GM23248 (cell line): Measurements from ENCODE around the gene BCL7A. TPM values are rescaled to one million over a fixed set of nuclear protein-coding genes. Genes with fewer than 3 reads are reported as not detected.

Experiments
- DNase-seq: peaks from one replicate; pipeline ENCODE4 v3.0.0-alpha.2; 2015
- H2AFZ ChIP-seq: fragments of 200-600 bp; sonication (generic); 2 replicates; pipeline ENCODE4 v1.6.1; 2016; ENCODE audit warnings: antibody characterized with exemption
- H3F3A ChIP-seq: fragments of 200-600 bp; sonication (generic); 2 replicates; pipeline ENCODE4 v1.6.1; 2016; ENCODE audit warnings: mild to moderate bottlenecking, antibody characterized with exemption, mixed run types; ENCODE audit not compliant: insufficient read depth
- H3K27ac ChIP-seq: fragments of 200-600 bp; sonication (generic); 2 replicates; pipeline ENCODE4 v1.5.1; 2016; ENCODE audit warnings: mild to moderate bottlenecking
- H3K27me3 ChIP-seq: fragments of 200-600 bp; sonication (generic); replicated peaks from 2 replicates; pipeline ENCODE4 v1.6.1; 2016; ENCODE audit warnings: mild to moderate bottlenecking; ENCODE audit not compliant: insufficient read depth
- H3K36me3 ChIP-seq: fragments of 200-600 bp; sonication (generic); 2 replicates; pipeline ENCODE4 v1.6.1; 2016; ENCODE audit warnings: low read depth, mild to moderate bottlenecking
- H3K4me1 ChIP-seq: fragments of 200-600 bp; sonication (generic); 2 replicates; pipeline ENCODE4 v1.6.1; 2016; ENCODE audit warnings: mild to moderate bottlenecking; ENCODE audit not compliant: insufficient read depth
- H3K4me2 ChIP-seq: fragments of 200-600 bp; sonication (generic); one replicate; pipeline ENCODE4 v1.6.1; 2016; ENCODE audit warnings: mild to moderate bottlenecking; ENCODE audit not compliant: unreplicated experiment
- H3K4me3 ChIP-seq: fragments of 200-600 bp; sonication (generic); 2 replicates; pipeline ENCODE4 v1.5.1; 2016; ENCODE audit warnings: mild to moderate bottlenecking
- H3K79me2 ChIP-seq: fragments of 200-600 bp; sonication (generic); 2 replicates; pipeline ENCODE4 v1.6.1; 2016; ENCODE audit warnings: mild to moderate bottlenecking; ENCODE audit not compliant: insufficient read depth
- H3K9ac ChIP-seq: fragments of 200-600 bp; sonication (generic); 2 replicates; pipeline ENCODE4 v1.6.1; 2016; ENCODE audit warnings: mild to moderate bottlenecking
- H3K9me2 ChIP-seq: fragments of 200-600 bp; sonication (generic); 2 replicates; pipeline ENCODE4 v1.6.1; 2016; ENCODE audit warnings: mixed run types, mild to moderate bottlenecking, moderate library complexity; ENCODE audit not compliant: insufficient read depth
- H3K9me3 ChIP-seq: fragments of 200-600 bp; sonication (generic); one replicate; pipeline ENCODE4 v1.6.1; 2017; ENCODE audit warnings: low read depth
- H4K20me1 ChIP-seq: fragments of 200-600 bp; sonication (generic); 2 replicates; pipeline ENCODE4 v1.6.0; 2016; ENCODE audit not compliant: insufficient read depth
- EZH2 ChIP-seq: fragments of 200-600 bp; sonication (generic); IDR thresholded peaks from 2 replicates; pipeline ENCODE4 v1.6.1; 2018; ENCODE audit warnings: antibody characterized with exemption, mild to moderate bottlenecking; ENCODE audit not compliant: insufficient read depth, poor library complexity, severe bottlenecking
- EZH2phosphoT487 ChIP-seq: fragments of 200-600 bp; sonication (generic); IDR thresholded peaks from 2 replicates; pipeline ENCODE4 v1.6.1; 2018; ENCODE audit warnings: antibody characterized with exemption, moderate library complexity, mild to moderate bottlenecking, low read depth; ENCODE audit not compliant: insufficient read depth
- WGBS, 2 experiments: methylation state at CpG; one replicate each; pipeline ENCODE4 v1.1.6; 2015 to 2017; ENCODE audit warnings: low lambda C conversion rate in 2 of 2, low coverage in 1 of 2; ENCODE audit errors: missing lambda C conversion rate in 2 of 2; 5-methylcytosine and 5-hydroxymethylcytosine counted together
- in situ Hi-C: fragments of 300-500 bp; cut with MboI; formaldehyde crosslinking; loops from 2 replicates; pipeline ENCODE4 v1.15.0; 2020
- polyA plus RNA-seq: library from polyadenylated mRNA; unstranded; fragments of >200 nt; fragmentation: Nextera tagmentation; extraction: Ambion mirVana; gene quantifications from 2 replicates; pipeline ENCODE4 v1.2.1, GENCODE V29; 2016
- total RNA-seq: library from RNA; depleted of rRNA; stranded (reverse); fragments of >200 nt; shearing (Covaris generic); gene quantifications from 2 replicates; pipeline ENCODE4 v1.2.3, GENCODE V29; 2014

The BCL7A gene
- total and polyA plus RNA-seq, 2 experiments from 2014 or later = 2.7 to 4.2 TPM

DNA sequence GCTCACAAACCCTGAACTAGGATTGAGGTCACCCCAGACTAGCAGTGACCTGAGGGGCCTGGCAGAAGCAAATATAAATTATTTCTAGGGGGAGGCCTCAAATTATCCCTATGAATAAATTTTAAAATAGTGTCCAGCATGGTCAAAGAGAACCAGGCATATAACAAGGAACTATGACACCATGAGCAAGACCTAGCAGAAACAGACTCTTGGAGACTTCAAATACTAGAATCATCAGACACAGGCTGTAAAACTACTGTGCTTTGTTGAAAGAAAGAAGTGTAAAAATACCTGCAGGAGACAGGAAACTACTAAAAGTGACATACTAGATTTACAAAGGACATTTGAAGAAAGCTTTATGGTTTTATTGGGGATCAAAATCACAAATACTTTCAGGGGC lies 3.2 kb upstream of the BCL7A start:
- DNase-seq = no peak
- Histone ChIP-seq H3K9ac (no peak overlapping the region), H2AFZ (no peak overlapping the region), H3K27me3 (peaks cover 4% of the 10 kb centered on the region; the same call in 1 of the 2 replicates), H3K36me3 (no peaks in the 10 kb centered on the region), H3K9me2 (no peaks in the 10 kb centered on the region), H3K4me1 (0 out of 2 replicates have a peak, but pooled peaks cover 5% of the 10 kb centered on the region), H3K4me2 (no peak overlapping the region), H3K9me3 (no peaks in the 10 kb centered on the region), H4K20me1 (no peaks in the 10 kb centered on the region), H3K4me3 (no peak overlapping the region), H3K27ac (no peak overlapping the region), H3K79me2 (no peaks in the 10 kb centered on the region), H3F3A (no peaks in the 10 kb centered on the region)
- in situ Hi-C loops = no loop called here
- no peak for TF ChIP-seq EZH2phosphoT487
- no peak for TF ChIP-seq EZH2

DNA sequence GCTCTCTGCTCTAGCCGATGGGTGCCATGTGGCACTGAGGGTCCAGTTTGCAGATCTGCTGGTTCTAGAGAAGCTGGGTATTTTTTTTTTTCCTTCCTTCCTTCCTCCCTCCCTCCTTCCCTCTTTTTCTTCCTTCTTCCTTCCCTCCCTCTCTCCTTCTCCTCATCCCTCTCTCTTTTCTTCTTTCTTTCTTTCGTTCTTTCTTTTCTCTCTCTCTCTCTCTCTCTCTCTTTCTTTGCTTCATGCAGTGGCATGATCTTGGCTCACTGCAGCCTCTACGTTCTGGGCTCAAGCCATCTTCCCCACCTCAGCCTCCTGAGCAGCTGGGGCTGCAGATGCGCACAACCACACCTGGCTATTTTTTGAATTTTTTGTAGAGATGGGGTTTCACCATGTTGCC lies 2.7 kb upstream of the BCL7A start:
- H3K9me3 ChIP-seq = no peaks in the 10 kb centered on the region
- TF ChIP-seq EZH2 (no peak), EZH2phosphoT487 (no peak)
- H3F3A ChIP-seq = no peaks in the 10 kb centered on the region
- DNase-seq = no peak
- no peak overlapping the region for H3K4me3 ChIP-seq
- H3K36me3 ChIP-seq = no peaks in the 10 kb centered on the region
- H3K79me2 ChIP-seq = peaks cover under 1% of the 10 kb centered on the region; the same call in 1 of the 2 replicates
- no peak overlapping the region for H3K27ac ChIP-seq
- 0 out of 2 replicates have a peak, but pooled peaks cover 5% of the 10 kb centered on the region for H3K4me1 ChIP-seq
- H3K27me3 ChIP-seq = peaks cover 4% of the 10 kb centered on the region; the same call in 1 of the 2 replicates
- in situ Hi-C loops = no loop called here
- no peaks in the 10 kb centered on the region for H4K20me1 ChIP-seq
- no peak overlapping the region for H2AFZ ChIP-seq
- no peak overlapping the region for H3K9ac ChIP-seq
- H3K4me2 ChIP-seq = no peak overlapping the region
- WGBS, 2 experiments = 72 to 80% methylated on average over 4 of the region's 4 CpGs
- no peaks in the 10 kb centered on the region for H3K9me2 ChIP-seq

DNA sequence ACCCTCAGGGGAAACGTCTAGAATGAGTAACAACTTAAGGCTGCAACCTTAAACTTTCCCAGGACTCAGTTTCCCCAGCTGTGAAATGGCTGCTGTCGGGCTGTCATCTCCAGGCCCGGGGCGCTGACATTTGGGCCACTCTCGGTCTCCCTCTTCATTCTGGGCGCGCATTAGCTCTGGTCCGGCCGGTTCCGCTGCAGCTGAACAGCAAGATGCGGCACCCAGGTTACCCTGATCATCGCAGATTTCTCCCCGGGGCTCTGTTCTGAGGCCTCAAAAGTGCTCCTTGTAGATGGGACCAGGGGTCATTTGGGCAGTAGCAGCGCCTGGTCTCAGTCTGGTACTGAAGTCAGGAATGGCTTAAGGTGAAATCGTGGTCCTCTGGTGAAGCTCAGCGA lies 890 bp upstream of the BCL7A start:
- H3K9ac ChIP-seq = no peak overlapping the region
- H3K79me2 ChIP-seq = peaks cover 7% of the 10 kb centered on the region; the same call in 1 of the 2 replicates
- no peak overlapping the region for H3K27ac ChIP-seq
- in situ Hi-C loops = no loop called here
- 76 to 82% methylated on average over 15 to 16 of the region's 16 CpGs for WGBS, 2 experiments
- TF ChIP-seq EZH2phosphoT487 = no peak
- no peak for TF ChIP-seq EZH2
- peak overlapping the region; percentile 57 for H3K4me2 ChIP-seq
- H3K27me3 ChIP-seq = peaks cover 4% of the 10 kb centered on the region; the same call in 1 of the 2 replicates
- H3K9me3 ChIP-seq = no peaks in the 10 kb centered on the region
- no peaks in the 10 kb centered on the region for H3K9me2 ChIP-seq
- peak overlapping the region; percentile 78 for H2AFZ ChIP-seq
- peak overlapping the region; percentile 74; the same call in 1 of the 2 replicates for H3K4me3 ChIP-seq
- H4K20me1 ChIP-seq = no peaks in the 10 kb centered on the region
- no peaks in the 10 kb centered on the region for H3F3A ChIP-seq
- no peak for DNase-seq
- no peaks in the 10 kb centered on the region for H3K36me3 ChIP-seq
- 0 out of 2 replicates have a peak, but pooled peaks cover 5% of the 10 kb centered on the region for H3K4me1 ChIP-seq

DNA sequence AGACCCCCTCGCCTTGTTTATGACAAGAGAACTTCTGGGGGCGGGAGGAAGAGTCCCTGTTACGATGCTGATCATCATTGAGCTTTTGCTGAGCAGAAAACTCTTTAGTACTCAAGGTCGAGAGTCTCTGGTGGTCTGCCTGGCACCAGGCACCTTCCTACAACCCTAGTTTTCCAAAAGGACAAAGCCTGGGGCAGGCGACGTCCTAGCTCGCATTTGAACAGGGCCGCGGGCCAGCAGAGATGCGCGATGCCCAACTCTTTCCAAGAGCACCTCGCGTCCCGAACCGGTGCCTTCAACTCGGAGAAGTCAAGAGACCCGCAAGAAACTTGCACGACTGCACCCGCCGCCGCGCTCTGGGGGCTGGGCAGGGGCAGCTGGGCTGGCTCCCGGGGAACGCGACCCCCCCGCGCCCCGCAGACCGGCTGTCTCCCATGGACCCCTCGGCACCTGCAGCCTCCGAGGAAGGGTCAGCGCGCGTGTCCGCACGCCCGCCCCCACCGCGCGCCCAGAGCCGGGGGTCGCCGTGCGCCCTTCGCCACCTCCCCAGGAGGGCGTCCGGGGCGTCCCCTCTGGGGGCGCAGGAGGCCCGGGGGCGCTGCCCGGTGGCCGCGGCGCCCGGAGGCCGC lies 377 bp upstream of the BCL7A start:
- Histone ChIP-seq H3K9ac (no peak overlapping the region), H4K20me1 (no peaks in the 10 kb centered on the region), H3K36me3 (no peaks in the 10 kb centered on the region), H3K27me3 (peaks cover 4% of the 10 kb centered on the region; the same call in 1 of the 2 replicates), H3K4me3 (peak overlapping the region; percentile 74), H3K9me3 (no peaks in the 10 kb centered on the region), H3K79me2 (peaks cover 7% of the 10 kb centered on the region; the same call in 1 of the 2 replicates), H3F3A (no peaks in the 10 kb centered on the region), H3K9me2 (no peaks in the 10 kb centered on the region), H3K4me1 (0 out of 2 replicates have a peak, but pooled peaks cover 5% of the 10 kb centered on the region), H3K27ac (no peak overlapping the region), H3K4me2 (peak overlapping the region; percentile 57), H2AFZ (peak overlapping the region; percentile 78)
- WGBS, 2 experiments = 2 to 3% methylated on average over 27 to 56 of the region's 57 CpGs
- in situ Hi-C loops = no loop called here
- TF ChIP-seq EZH2 (no peak), EZH2phosphoT487 (no peak)
- peak; percentile 55 for DNase-seq
